OCI-LY3 (cell line): Measurements from ENCODE around the gene STAT5B.

Experiments used
- H2AFZ ChIP-seq: fragments of 200-600, 300-600 bp; shearing (Covaris generic); 2 replicates; pipeline ENCODE4 v1.6.0; 2014; ENCODE audit warnings: antibody characterized with exemption, low read depth, low read length
- H3K27ac ChIP-seq: fragments of 200-600, 300-600 bp; sonication (generic); 2 replicates; pipeline ENCODE4 v1.5.1; 2014; ENCODE audit warnings: mild to moderate bottlenecking, low read length, moderate library complexity, mixed read lengths
- H3K27me3 ChIP-seq: fragments of 200-600, 300-600 bp; sonication (generic); 2 replicates; pipeline ENCODE4 v1.6.1; 2014; ENCODE audit warnings: low read depth, low read length, mixed read lengths
- H3K36me3 ChIP-seq: fragments of 200-600, 300-600 bp; sonication (generic); replicated peaks from 2 replicates; pipeline ENCODE3; 2014; ENCODE audit warnings: low read depth, low read length, mixed read lengths
- H3K4me1 ChIP-seq: fragments of 300-600, 200-600 bp; sonication (generic); 2 replicates; pipeline ENCODE4 v1.6.1; 2014; ENCODE audit warnings: low read length, mixed read lengths
- H3K4me2 ChIP-seq: fragments of 200-600, 300-600 bp; sonication (generic); 2 replicates; pipeline ENCODE4 v1.6.1; 2014; ENCODE audit warnings: low read length, mixed read lengths
- H3K4me3 ChIP-seq: fragments of 300-600, 200-600 bp; sonication (generic); 2 replicates; pipeline ENCODE4 v1.5.1; 2014; ENCODE audit warnings: antibody characterized with exemption, mild to moderate bottlenecking, low read length, moderate library complexity
- H3K79me2 ChIP-seq: fragments of 300-600, 200-600 bp; shearing (Covaris generic); 2 replicates; pipeline ENCODE4 v1.6.1; 2014; ENCODE audit warnings: mild to moderate bottlenecking, low read length, mixed read lengths
- H3K9ac ChIP-seq: fragments of 300-600, 200-600 bp; shearing (Covaris generic); 2 replicates; pipeline ENCODE4 v1.6.0; 2014; ENCODE audit warnings: mild to moderate bottlenecking, low read length, moderate library complexity
- H3K9me3 ChIP-seq: fragments of 200-600, 300-600 bp; shearing (Covaris generic); 2 replicates; pipeline ENCODE4 v1.6.1; 2014; ENCODE audit warnings: low read length, mixed read lengths; ENCODE audit not compliant: insufficient read depth
- H4K20me1 ChIP-seq: fragments of 200-600, 300-600 bp; sonication (generic); 2 replicates; pipeline ENCODE4 v1.6.1; 2016; ENCODE audit warnings: low read length, mixed read lengths; ENCODE audit not compliant: insufficient read depth
- EZH2phosphoT487 ChIP-seq: fragments of 200-600 bp; shearing (Covaris generic); IDR thresholded peaks from 2 replicates; pipeline ENCODE4 v1.6.1; 2018; ENCODE audit warnings: antibody characterized with exemption, mixed run types, low read depth
- TF ChIP-seq, protein P1 (sequence below): fragments of 200-600, 300-600 bp; sonication (generic); IDR thresholded peaks from 2 replicates; pipeline ENCODE4 v1.5.1; 2014; ENCODE audit warnings: antibody characterized with exemption, low read length, low read depth

Gene STAT5B

GRCh38 chr17:42276359-42276608 is at the start of gene STAT5B:
Gene STAT5B (minus strand): TSS chr17:42276391. CDS start chr17:42232127, 44,264 bp downstream.
- H3K9me3 ChIP-seq: no peaks in the 10 kb centered on the region
- peak within 1 kb of the TSS; percentile 89 for H3K9ac ChIP-seq
- no peaks in the 10 kb centered on the region for H3K27me3 ChIP-seq
- H3K4me3 ChIP-seq: peak within 1 kb of the TSS; percentile 87
- H3K79me2 ChIP-seq: peaks cover 55% of the 10 kb centered on the region
- H2AFZ ChIP-seq: peak within 1 kb of the TSS; percentile 90
- TF ChIP-seq, protein P1, sequence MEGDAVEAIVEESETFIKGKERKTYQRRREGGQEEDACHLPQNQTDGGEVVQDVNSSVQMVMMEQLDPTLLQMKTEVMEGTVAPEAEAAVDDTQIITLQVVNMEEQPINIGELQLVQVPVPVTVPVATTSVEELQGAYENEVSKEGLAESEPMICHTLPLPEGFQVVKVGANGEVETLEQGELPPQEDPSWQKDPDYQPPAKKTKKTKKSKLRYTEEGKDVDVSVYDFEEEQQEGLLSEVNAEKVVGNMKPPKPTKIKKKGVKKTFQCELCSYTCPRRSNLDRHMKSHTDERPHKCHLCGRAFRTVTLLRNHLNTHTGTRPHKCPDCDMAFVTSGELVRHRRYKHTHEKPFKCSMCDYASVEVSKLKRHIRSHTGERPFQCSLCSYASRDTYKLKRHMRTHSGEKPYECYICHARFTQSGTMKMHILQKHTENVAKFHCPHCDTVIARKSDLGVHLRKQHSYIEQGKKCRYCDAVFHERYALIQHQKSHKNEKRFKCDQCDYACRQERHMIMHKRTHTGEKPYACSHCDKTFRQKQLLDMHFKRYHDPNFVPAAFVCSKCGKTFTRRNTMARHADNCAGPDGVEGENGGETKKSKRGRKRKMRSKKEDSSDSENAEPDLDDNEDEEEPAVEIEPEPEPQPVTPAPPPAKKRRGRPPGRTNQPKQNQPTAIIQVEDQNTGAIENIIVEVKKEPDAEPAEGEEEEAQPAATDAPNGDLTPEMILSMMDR: no peak
- TF ChIP-seq EZH2phosphoT487: no peak
- H3K27ac ChIP-seq: peak within 1 kb of the TSS; percentile 95
- peak within 1 kb of the TSS; percentile 100 for H3K4me2 ChIP-seq
- H3K4me1 ChIP-seq: peaks cover 43% of the 10 kb centered on the region
- peaks cover 14% of the 10 kb centered on the region for H4K20me1 ChIP-seq
- peaks cover 14% of the 10 kb centered on the region for H3K36me3 ChIP-seq

- no peak overlapping the region for H2AFZ ChIP-seq
- H3K9me3 ChIP-seq: no peaks in the 10 kb centered on the region
- H3K4me3 ChIP-seq: no peak overlapping the region
- H3K36me3 ChIP-seq: peaks cover 67% of the 10 kb centered on the region
- peaks cover 38% of the 10 kb centered on the region for H3K4me1 ChIP-seq
- H3K27ac ChIP-seq: no peak overlapping the region
- H3K27me3 ChIP-seq: no peaks in the 10 kb centered on the region
- peaks cover 28% of the 10 kb centered on the region for H3K79me2 ChIP-seq
- no peak overlapping the region for H3K4me2 ChIP-seq
- no peak overlapping the region for H3K9ac ChIP-seq
- TF ChIP-seq EZH2phosphoT487: no peak
- TF ChIP-seq, protein P1: no peak
- peaks cover 29% of the 10 kb centered on the region; the same call in 1 of the 2 replicates for H4K20me1 ChIP-seq
Measured at GRCh38 chr17:42325026-42325425, 48.8 kb upstream of the STAT5B start.

- Histone ChIP-seq H4K20me1 (peaks cover 32% of the 10 kb centered on the region; the same call in 1 of the 2 replicates), H2AFZ (no peak overlapping the region), H3K4me1 (peaks cover 45% of the 10 kb centered on the region), H3K27ac (peak overlapping the region; percentile 48), H3K4me2 (peak overlapping the region; percentile 31), H3K36me3 (peaks cover 63% of the 10 kb centered on the region), H3K9me3 (no peaks in the 10 kb centered on the region), H3K9ac (no peak overlapping the region), H3K79me2 (peaks cover 34% of the 10 kb centered on the region), H3K4me3 (no peak overlapping the region), H3K27me3 (no peaks in the 10 kb centered on the region)
- no peak for TF ChIP-seq EZH2phosphoT487
- TF ChIP-seq, protein P1: no peak
Measured at GRCh38 chr17:42323268-42323773, 47.1 kb upstream of the STAT5B start.

- Histone ChIP-seq H3K27ac (peak overlapping the region; percentile 48), H3K27me3 (no peaks in the 10 kb centered on the region), H3K4me1 (peaks cover 48% of the 10 kb centered on the region), H3K4me2 (peak overlapping the region; percentile 31), H3K9ac (peak overlapping the region; percentile 10; the same call in 1 of the 2 replicates), H3K79me2 (peaks cover 34% of the 10 kb centered on the region), H2AFZ (no peak overlapping the region), H3K4me3 (no peak overlapping the region), H3K36me3 (peaks cover 67% of the 10 kb centered on the region), H3K9me3 (no peaks in the 10 kb centered on the region), H4K20me1 (peaks cover 37% of the 10 kb centered on the region; the same call in 1 of the 2 replicates)
- no peak for TF ChIP-seq EZH2phosphoT487
- TF ChIP-seq, protein P1: peak; percentile 99
Measured at GRCh38 chr17:42322382-42323267, 46.4 kb upstream of the STAT5B start.
